ENCODE measurements around the gene CCDC12. TPM values are rescaled to one million over a fixed set of nuclear protein-coding genes. Genes with fewer than 3 reads are reported as not detected.

Gene CCDC12
- total RNA-seq, 1 experiment from 2014 or later, result 44.2 TPM

DNA sequence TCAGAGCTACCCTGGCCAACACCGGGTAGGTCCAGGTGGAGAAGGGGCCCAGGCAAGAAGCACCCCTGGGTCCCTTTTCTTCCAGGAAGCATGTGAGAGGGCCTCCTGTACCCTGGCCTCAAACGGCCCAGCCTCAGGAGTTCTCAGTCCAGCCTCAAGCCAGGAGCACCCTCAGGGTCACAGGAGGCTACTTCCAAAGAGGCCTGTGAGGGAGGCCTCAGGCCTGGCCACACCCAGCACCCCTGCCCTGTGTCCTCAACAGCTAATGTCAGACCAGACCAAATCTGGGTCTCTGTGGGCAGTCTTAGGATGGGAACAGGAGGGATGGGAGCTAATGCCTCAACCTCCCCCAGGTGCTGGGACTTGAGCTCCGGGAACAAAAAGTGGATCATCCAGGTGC lies 75.5 kb downstream of the CCDC12 start:
- intact Hi-C loops (cut with micrococcal nuclease), result no loop called here
- Histone ChIP-seq H3K4me3 (ENCODE audit: low read length) (no peak overlapping the region), H3K27ac (ENCODE audit: low read length) (no peak overlapping the region), H3K9me2 (replicated peaks; ENCODE audit: low read length) (no peaks in the 10 kb centered on the region), H2AFZ (ENCODE audit: low read length) (no peak overlapping the region), H3K36me3 (ENCODE audit: low read depth, low read length) (no peaks in the 10 kb centered on the region), H4K20me1 (ENCODE audit: low read length) (no peaks in the 10 kb centered on the region), H3F3A (ENCODE audit: low read length, unreplicated experiment) (no peaks in the 10 kb centered on the region), H3K27me3 (ENCODE audit: low read length) (no peaks in the 10 kb centered on the region), H3K9ac (ENCODE audit: low read length) (no peak overlapping the region), H3K4me2 (ENCODE audit: low read length) (no peak overlapping the region), H3K79me2 (ENCODE audit: low read length) (no peaks in the 10 kb centered on the region), H3K9me3 (ENCODE audit: low read length) (no peaks in the 10 kb centered on the region), H3K4me1 (ENCODE audit: insufficient read depth, low read length) (peaks cover 9% of the 10 kb centered on the region)
- no TSS peak for BruUV-seq (replicated peaks)
- ATAC-seq (no peak), DNase-seq (no peak)
- POLR2A ChIA-PET (ENCODE audit: unreplicated experiment), result no interaction called here
- CTCF ChIA-PET, result no interaction called here
- TF ChIP-seq EZH2phosphoT487 (IDR thresholded peaks at IDR 0.05; ENCODE audit: borderline replicate concordance, low read length), result no peak
- TF ChIP-seq, protein P1, sequence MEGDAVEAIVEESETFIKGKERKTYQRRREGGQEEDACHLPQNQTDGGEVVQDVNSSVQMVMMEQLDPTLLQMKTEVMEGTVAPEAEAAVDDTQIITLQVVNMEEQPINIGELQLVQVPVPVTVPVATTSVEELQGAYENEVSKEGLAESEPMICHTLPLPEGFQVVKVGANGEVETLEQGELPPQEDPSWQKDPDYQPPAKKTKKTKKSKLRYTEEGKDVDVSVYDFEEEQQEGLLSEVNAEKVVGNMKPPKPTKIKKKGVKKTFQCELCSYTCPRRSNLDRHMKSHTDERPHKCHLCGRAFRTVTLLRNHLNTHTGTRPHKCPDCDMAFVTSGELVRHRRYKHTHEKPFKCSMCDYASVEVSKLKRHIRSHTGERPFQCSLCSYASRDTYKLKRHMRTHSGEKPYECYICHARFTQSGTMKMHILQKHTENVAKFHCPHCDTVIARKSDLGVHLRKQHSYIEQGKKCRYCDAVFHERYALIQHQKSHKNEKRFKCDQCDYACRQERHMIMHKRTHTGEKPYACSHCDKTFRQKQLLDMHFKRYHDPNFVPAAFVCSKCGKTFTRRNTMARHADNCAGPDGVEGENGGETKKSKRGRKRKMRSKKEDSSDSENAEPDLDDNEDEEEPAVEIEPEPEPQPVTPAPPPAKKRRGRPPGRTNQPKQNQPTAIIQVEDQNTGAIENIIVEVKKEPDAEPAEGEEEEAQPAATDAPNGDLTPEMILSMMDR (conservative IDR thresholded peaks at IDR 0.05; ENCODE audit: low read depth, low read length), result no peak
- TF ChIP-seq EZH2 (IDR thresholded peaks at IDR 0.05; ENCODE audit: low read length, unreplicated experiment), result no peak

DNA sequence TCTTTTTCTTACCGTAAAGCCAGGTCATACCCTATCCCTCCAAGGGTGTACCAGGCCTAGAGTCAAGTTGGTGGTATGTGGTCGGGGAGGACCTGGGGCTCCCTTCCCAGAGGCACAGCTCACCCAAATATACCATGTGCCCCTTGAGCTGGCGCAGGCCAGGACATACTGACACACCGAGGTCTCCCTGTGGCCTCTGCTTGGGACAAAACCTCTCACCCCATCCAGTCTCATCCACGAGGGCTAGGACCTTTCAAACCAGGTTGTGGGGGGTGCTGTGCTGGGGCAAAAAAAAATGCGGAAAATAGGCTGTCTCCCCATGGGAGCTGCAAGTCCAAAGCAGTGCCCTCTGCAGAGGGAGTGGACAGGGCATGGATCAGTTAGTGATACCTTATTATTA lies 76.2 kb downstream of the CCDC12 start:
- Histone ChIP-seq H3F3A (ENCODE audit: low read length, unreplicated experiment) (no peaks in the 10 kb centered on the region), H3K9ac (ENCODE audit: low read length) (no peak overlapping the region), H3K27me3 (ENCODE audit: low read length) (no peaks in the 10 kb centered on the region), H3K9me3 (ENCODE audit: low read length) (no peaks in the 10 kb centered on the region), H3K36me3 (ENCODE audit: low read depth, low read length) (no peaks in the 10 kb centered on the region), H3K4me2 (ENCODE audit: low read length) (no peak overlapping the region), H2AFZ (ENCODE audit: low read length) (no peak overlapping the region), H3K4me3 (ENCODE audit: low read length) (no peak overlapping the region), H4K20me1 (ENCODE audit: low read length) (no peaks in the 10 kb centered on the region), H3K9me2 (replicated peaks; ENCODE audit: low read length) (no peaks in the 10 kb centered on the region), H3K79me2 (ENCODE audit: low read length) (no peaks in the 10 kb centered on the region), H3K27ac (ENCODE audit: low read length) (no peak overlapping the region), H3K4me1 (ENCODE audit: insufficient read depth, low read length) (peaks cover 9% of the 10 kb centered on the region)
- CTCF ChIA-PET, result no interaction called here
- BruUV-seq (replicated peaks), result no TSS peak
- POLR2A ChIA-PET (ENCODE audit: unreplicated experiment), result no interaction called here
- no peak for ATAC-seq
- intact Hi-C loops (cut with micrococcal nuclease), result no loop called here
- DNase-seq, result no peak
- TF ChIP-seq, protein P1 (conservative IDR thresholded peaks at IDR 0.05; ENCODE audit: low read depth, low read length), result no peak
- no peak for TF ChIP-seq EZH2phosphoT487 (IDR thresholded peaks at IDR 0.05; ENCODE audit: borderline replicate concordance, low read length)
- TF ChIP-seq EZH2 (IDR thresholded peaks at IDR 0.05; ENCODE audit: low read length, unreplicated experiment), result no peak

DNA sequence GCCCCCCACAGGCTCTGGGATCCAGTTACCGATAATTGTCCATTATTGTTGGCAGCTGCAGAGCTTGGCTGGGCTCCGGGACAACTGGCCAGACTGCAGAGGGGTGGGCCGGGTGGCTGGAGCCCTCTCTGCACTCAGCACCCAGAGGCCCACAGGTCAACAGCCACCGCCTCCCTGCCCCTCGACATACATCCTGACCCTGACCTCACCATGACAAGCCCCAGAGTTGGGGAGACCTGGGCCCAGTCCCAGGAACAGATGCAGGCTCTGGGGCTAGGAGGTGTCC lies 76.6 kb downstream of the CCDC12 start:
- Histone ChIP-seq H3K4me2 (ENCODE audit: low read length) (no peak overlapping the region), H2AFZ (ENCODE audit: low read length) (no peak overlapping the region), H3F3A (ENCODE audit: low read length, unreplicated experiment) (no peaks in the 10 kb centered on the region), H3K4me3 (ENCODE audit: low read length) (no peak overlapping the region), H3K27me3 (ENCODE audit: low read length) (no peaks in the 10 kb centered on the region), H3K36me3 (ENCODE audit: low read depth, low read length) (no peaks in the 10 kb centered on the region), H3K79me2 (ENCODE audit: low read length) (no peaks in the 10 kb centered on the region), H3K9ac (ENCODE audit: low read length) (no peak overlapping the region), H3K4me1 (ENCODE audit: insufficient read depth, low read length) (peaks cover 9% of the 10 kb centered on the region), H3K9me2 (replicated peaks; ENCODE audit: low read length) (no peaks in the 10 kb centered on the region), H3K27ac (ENCODE audit: low read length) (no peak overlapping the region), H3K9me3 (ENCODE audit: low read length) (no peaks in the 10 kb centered on the region), H4K20me1 (ENCODE audit: low read length) (no peaks in the 10 kb centered on the region)
- intact Hi-C loops (cut with micrococcal nuclease), result no loop called here
- ChIA-PET CTCF (no interaction called here), POLR2A (ENCODE audit: unreplicated experiment) (no interaction called here)
- ATAC-seq (no peak), DNase-seq (no peak)
- TF ChIP-seq EZH2phosphoT487 (IDR thresholded peaks at IDR 0.05; ENCODE audit: borderline replicate concordance, low read length), result no peak
- TF ChIP-seq EZH2 (IDR thresholded peaks at IDR 0.05; ENCODE audit: low read length, unreplicated experiment), result no peak
- TF ChIP-seq, protein P1 (conservative IDR thresholded peaks at IDR 0.05; ENCODE audit: low read depth, low read length), result no peak
- no TSS peak for BruUV-seq (replicated peaks)
